Measurements from ENCODE around the gene PRIMPOL. TPM values are rescaled to one million over a fixed set of nuclear protein-coding genes. Genes with fewer than 3 reads are reported as not detected.
"Not testable (repeated sequence)": the region's sequence is repeated elsewhere in the genome, so short reads cannot be mapped to it uniquely, and the experiment has no call there.

PRIMPOL gene
- total and polyA plus RNA-seq, 2 donors (not counting 1 experiment from before 2014, with no cell fraction given) = 11.5 to 22.3 TPM

DNA sequence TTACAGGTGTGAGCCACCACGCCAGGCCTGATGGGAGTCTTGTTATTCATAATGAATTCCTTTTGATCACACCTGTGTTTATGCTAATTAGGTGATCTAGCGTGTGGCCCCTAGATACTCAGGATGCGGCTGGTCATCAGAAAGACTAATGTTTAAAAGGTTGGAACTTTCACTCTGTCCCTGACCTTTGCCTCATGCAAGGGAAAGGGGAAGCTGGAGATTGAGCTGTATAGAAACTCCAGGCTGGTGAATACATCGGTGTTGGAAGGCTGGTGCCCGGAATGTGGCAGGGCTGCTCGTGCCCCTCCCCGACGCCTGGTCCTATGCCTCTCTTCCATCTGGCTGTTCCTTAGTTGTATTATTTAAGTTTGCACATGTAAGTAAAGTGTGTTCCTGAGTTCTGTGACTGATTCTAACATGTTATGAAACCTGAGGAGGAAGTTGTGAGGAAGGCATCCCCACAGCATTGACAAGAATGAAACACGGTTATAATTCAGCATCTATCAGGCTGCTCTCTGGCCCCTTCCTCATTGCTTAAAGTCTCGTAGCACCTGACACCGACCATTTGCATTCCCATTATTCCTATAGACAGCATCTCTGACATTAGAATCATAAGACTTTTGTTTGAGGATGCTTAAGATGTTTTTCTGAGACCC is 29.2 kb upstream of the PRIMPOL start:
- Histone ChIP-seq H3K4me1 (ENCODE audit: control insufficient read depth, extremely low read depth, insufficient read depth, low read length) (no peaks in the 10 kb centered on the region), H3K4me2 (ENCODE audit: extremely low read depth, insufficient read depth, low read length) (no peak overlapping the region), H3K36me3 (ENCODE audit: control insufficient read depth, insufficient read depth, low read length) (no peaks in the 10 kb centered on the region), H3K9ac (ENCODE audit: insufficient read depth, low read length) (no peak overlapping the region), H4K20me1 (ENCODE audit: control insufficient read depth, extremely low read depth, insufficient read depth, low read length) (no peaks in the 10 kb centered on the region), H2AFZ (ENCODE audit: low read length) (no peak overlapping the region), H3K9me3 (ENCODE audit: control insufficient read depth, insufficient read depth, low read depth, low read length) (no peaks in the 10 kb centered on the region), H3K4me3 (replicated peaks in 1 of 4; ENCODE audit: control extremely low read depth in 1 of 4, insufficient read depth in 1 of 4, low read depth in 3 of 4, low read length in 4 of 4) (no peak overlapping the region), H3K27ac (ENCODE audit: insufficient read depth, low read length) (no peak overlapping the region), H3K79me2 (ENCODE audit: control insufficient read depth, insufficient read depth, low read length) (no peaks in the 10 kb centered on the region), H3K27me3 (ENCODE audit: control insufficient read depth, insufficient read depth, low read length) (no peaks in the 10 kb centered on the region)
- no peak for DNase-seq (ENCODE audit: low read depth in 2 of 2)
- TF ChIP-seq CTCF (conservative IDR thresholded peaks at IDR 0.05 in 1 of 2, IDR thresholded peaks at IDR 0.05 in 1 of 2; ENCODE audit: low read depth in 1 of 2, low read length in 2 of 2) (no peak), EZH2 (IDR thresholded peaks at IDR 0.05; ENCODE audit: low read length, missing control alignments) (no peak)

GRCh38 chr4:184621518-184621917 is 28.0 kb upstream of the PRIMPOL start:
- DNase-seq (ENCODE audit: low read depth in 2 of 2) = no peak
- Histone ChIP-seq H3K79me2 (ENCODE audit: control insufficient read depth, insufficient read depth, low read length) (no peaks in the 10 kb centered on the region), H3K4me3 (replicated peaks in 1 of 4; ENCODE audit: control extremely low read depth in 1 of 4, insufficient read depth in 1 of 4, low read depth in 3 of 4, low read length in 4 of 4) (no peak overlapping the region), H3K9me3 (ENCODE audit: control insufficient read depth, insufficient read depth, low read depth, low read length) (no peaks in the 10 kb centered on the region), H3K9ac (ENCODE audit: insufficient read depth, low read length) (no peak overlapping the region), H3K27ac (ENCODE audit: insufficient read depth, low read length) (no peak overlapping the region), H2AFZ (ENCODE audit: low read length) (no peak overlapping the region), H3K27me3 (ENCODE audit: control insufficient read depth, insufficient read depth, low read length) (no peaks in the 10 kb centered on the region), H3K4me2 (ENCODE audit: extremely low read depth, insufficient read depth, low read length) (no peak overlapping the region), H3K36me3 (ENCODE audit: control insufficient read depth, insufficient read depth, low read length) (no peaks in the 10 kb centered on the region), H3K4me1 (ENCODE audit: control insufficient read depth, extremely low read depth, insufficient read depth, low read length) (no peaks in the 10 kb centered on the region), H4K20me1 (ENCODE audit: control insufficient read depth, extremely low read depth, insufficient read depth, low read length) (no peaks in the 10 kb centered on the region)
- TF ChIP-seq EZH2 (IDR thresholded peaks at IDR 0.05; ENCODE audit: low read length, missing control alignments) (no peak), CTCF (conservative IDR thresholded peaks at IDR 0.05 in 1 of 2, IDR thresholded peaks at IDR 0.05 in 1 of 2; ENCODE audit: low read depth in 1 of 2, low read length in 2 of 2) (no peak)

DNA sequence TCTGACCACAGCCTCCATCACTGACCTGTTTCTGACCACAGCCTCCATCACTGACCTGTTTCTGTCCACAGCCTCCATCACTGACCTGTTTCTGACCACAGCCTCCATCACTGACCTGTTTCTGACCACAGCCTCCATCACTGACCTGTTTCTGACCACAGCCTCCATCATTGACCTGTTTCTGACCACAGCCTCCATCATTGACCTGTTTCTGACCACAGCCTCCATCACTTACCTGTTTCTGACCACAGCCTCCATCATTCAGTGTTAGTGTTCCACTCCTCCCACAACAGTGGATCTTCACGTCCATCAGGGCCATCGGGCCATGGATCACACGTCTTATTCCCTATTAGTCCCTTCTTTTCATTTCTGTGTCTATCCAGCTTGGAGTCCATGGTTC is 25.0 kb upstream of the PRIMPOL start:
- H3K4me2 ChIP-seq (ENCODE audit: extremely low read depth, insufficient read depth, low read length); H3K4me3 ChIP-seq (replicated peaks in 1 of 4; ENCODE audit: control extremely low read depth in 1 of 4, insufficient read depth in 1 of 4, low read depth in 3 of 4, low read length in 4 of 4); H3K36me3 ChIP-seq (ENCODE audit: control insufficient read depth, insufficient read depth, low read length); H4K20me1 ChIP-seq (ENCODE audit: control insufficient read depth, extremely low read depth, insufficient read depth, low read length); H3K27me3 ChIP-seq (ENCODE audit: control insufficient read depth, insufficient read depth, low read length); DNase-seq (ENCODE audit: low read depth in 2 of 2); H3K4me1 ChIP-seq (ENCODE audit: control insufficient read depth, extremely low read depth, insufficient read depth, low read length); H2AFZ ChIP-seq (ENCODE audit: low read length); H3K27ac ChIP-seq (ENCODE audit: insufficient read depth, low read length); H3K79me2 ChIP-seq (ENCODE audit: control insufficient read depth, insufficient read depth, low read length); H3K9me3 ChIP-seq (ENCODE audit: control insufficient read depth, insufficient read depth, low read depth, low read length); H3K9ac ChIP-seq (ENCODE audit: insufficient read depth, low read length): not testable (repeated sequence)

All from fibroblast of lung (primary cell).